C4-2B (cell line): ENCODE data around the gene LSAMP.

ENCODE experiments used
- CTCF ChIP-seq: fragments of 450-650 bp; conservative IDR thresholded peaks from 2 replicates; pipeline ENCODE4 v1.5.1; 2017; ENCODE audit warnings: mild to moderate bottlenecking
- ZFX ChIP-seq: fragments of 450-650 bp; IDR thresholded peaks from 2 replicates; pipeline ENCODE4 v1.6.1; 2017

GRCh38 chr3:116038968-116039650 is 406.2 kb downstream of the LSAMP start:
- TF ChIP-seq CTCF (no peak), ZFX (no peak)
